Suprapubic skin (tissue), 3 donors: ENCODE data around the gene TIMP2.

Experiments used
- CTCF ChIP-seq, 2 donors: fragments of 200-600 bp in 1 of 2; fragments of 450-650 bp in 1 of 2; sonication (generic) in 1 of 2; IDR thresholded peaks; one replicate each; pipeline ENCODE4 v1.5.1; 2016 to 2019; ENCODE audit warnings: antibody characterized with exemption in 2 of 2, mild to moderate bottlenecking in 1 of 2, moderate library complexity in 1 of 2
- POLR2A ChIP-seq, 2 donors: fragments of 450-650 bp; IDR thresholded peaks; one replicate each; pipeline ENCODE4 v1.6.1; 2017; ENCODE audit warnings: antibody characterized with exemption in 2 of 2, mild to moderate bottlenecking in 2 of 2, moderate library complexity in 2 of 2

GRCh38 chr17:78805301-78805700, 119.9 kb downstream of the TIMP2 start:
- TF ChIP-seq CTCF (IDR thresholded peaks at IDR 0.05) (no peak), POLR2A (IDR thresholded peaks at IDR 0.05) (no peak)
